NK-92 (cell line): Measurements from ENCODE around the gene CHURC1.
"Not testable (repeated sequence)": the region's sequence is repeated elsewhere in the genome, so short reads cannot be mapped to it uniquely, and the experiment has no call there.

Source experiments
- DNase-seq: peaks from one replicate; lab custom pipeline; 2025; ENCODE audit not compliant: unreplicated experiment; lab: John Stamatoyannopoulos, UW

Gene CHURC1

DNA sequence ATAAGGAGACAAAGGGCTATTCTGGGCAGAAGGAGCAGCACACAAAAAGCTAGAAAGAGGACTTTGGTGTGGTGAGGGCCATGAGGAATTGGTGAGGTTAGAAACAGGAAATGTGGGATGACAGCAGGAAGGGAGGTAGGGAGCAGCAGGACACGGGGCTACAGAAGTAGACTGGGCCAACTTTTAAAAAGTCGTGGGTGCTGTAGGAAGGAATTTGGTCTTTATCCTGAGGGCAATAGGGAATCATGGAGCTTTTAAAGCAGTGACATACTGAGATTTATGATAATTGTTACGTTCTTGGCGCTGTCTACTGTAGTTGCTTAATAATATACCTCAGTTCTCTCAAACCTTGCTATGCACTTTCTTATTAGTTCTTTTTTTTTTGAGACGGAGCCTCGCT is 8.2 kb upstream of the CHURC1 start:
- DNase-seq = no peak

DNA sequence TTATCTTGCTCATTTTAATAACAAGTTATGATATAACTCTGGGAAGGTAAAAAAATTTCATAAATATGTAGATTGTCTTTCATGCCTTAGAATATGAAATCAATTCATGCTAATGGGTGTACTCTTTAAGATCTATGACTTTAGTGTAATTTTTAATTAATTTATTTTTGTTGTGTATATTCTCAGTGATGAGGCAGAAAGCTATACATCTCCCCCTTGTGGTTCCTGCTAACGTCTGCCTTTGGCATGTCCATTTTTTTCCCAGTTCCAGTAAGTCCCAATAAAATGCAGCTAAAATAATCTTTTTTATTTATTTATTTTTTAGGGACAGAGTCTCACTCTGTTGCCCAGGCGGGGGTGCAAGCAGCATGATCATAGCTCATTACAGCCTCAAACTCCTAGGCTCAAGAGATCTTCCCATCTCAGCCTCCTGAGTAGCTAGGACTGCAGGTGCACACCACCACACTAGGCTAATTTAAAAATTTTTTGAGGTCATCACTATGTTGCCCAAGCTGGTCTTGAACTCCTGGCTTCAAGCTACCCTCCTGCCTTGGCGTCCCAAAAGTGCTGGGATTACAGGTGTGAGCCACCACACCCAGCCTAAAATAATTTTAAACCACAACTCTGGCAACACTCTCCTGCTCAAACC is 3.3 kb upstream of the CHURC1 start:
- no peak for DNase-seq

DNA sequence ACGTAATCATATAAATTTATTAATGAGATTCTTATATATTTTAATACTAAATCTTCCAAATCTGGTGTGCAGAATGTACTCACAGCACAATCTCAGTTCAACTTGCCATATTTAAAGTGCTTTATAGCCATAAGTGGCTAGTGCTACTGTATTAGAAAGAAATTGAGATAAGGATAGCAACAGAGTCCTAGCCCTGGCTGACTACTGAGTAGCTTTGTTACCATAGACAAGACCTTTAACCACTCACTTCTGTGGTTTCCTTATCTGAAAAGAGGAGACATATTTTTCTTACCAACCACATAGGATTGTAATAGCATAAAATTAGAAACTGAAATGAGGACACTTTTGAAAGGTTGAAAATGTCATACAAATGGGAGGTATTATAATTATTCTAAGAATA is 2.0 kb upstream of the CHURC1 start:
- DNase-seq = no peak

DNA sequence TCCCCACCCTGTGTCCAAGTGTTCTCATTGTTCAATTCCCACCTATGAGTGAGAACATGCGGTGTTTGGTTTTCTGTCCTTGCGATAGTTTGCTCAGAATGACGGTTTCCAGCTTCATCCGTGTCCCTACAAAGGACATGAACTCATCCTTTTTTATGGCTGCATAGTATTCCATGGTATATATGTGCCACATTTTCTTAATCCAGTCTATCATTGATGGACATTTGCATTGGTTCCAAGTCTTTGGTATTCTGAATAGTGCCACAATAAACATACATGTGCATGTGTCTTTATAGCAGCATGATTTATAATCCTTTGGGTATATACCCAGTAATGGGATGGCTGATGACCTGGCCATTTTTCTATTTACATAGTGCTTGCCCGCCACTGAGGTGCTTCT is 778 bp upstream of the CHURC1 start:
- DNase-seq = not testable (repeated sequence)

DNA sequence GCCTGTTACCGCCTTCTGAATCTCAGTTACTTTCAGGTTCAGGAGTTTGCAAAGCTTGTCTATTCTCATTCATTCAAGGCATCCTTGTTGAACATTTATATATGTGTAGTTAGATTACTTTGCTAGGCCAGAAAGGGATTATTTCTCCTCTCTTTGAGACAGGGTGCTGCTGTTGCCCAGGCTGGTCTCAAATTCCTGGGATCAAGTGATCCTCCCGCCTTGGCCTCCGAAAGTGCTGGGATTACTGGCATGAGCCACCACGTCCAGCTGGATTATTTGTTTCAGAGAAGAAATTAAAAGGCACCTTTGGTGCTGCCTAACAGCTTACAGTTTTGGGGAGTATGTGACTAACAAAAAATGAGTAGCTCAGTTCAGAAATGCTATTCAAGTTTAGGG is 772 bp downstream of the CHURC1 start:
- no peak for DNase-seq

DNA sequence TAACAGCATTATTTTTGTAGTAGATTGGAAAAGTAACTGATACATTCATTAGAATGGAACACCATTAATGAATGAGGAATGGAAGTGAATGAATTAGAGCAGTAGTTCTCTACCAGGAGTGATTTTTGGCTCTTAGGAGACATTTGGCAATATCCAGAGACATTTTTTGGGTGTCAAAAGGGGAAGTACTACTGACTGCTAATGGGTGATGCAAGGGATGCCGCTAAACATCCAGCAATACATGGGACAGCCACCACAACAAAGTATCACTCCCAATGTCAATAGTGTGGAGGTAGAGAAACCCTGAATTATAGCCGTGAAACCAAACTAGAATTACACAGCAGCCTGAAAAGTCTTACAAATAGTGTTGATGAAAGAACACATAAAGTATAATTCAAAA is 1.5 kb downstream of the CHURC1 start:
- DNase-seq = no peak

DNA sequence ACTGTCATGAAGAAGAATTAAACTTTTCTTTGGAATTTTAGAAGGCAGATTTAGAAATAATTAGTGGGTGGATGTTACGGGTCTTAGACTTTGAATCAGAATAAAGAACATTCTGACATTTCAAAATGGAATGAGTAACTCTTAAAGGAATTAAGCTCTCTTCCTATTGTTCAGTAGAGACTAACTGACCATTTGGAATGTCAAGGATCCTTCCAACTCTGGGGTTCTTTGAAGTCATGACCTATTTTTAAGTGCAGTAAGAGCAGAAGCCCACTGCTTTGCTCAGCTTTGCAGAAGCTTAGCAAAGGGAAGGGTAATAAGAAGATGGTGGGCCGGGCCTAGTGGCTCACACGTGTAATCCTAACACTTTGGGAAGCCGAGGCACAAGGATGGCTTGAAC is 4.0 kb downstream of the CHURC1 start:
- no peak for DNase-seq

DNA sequence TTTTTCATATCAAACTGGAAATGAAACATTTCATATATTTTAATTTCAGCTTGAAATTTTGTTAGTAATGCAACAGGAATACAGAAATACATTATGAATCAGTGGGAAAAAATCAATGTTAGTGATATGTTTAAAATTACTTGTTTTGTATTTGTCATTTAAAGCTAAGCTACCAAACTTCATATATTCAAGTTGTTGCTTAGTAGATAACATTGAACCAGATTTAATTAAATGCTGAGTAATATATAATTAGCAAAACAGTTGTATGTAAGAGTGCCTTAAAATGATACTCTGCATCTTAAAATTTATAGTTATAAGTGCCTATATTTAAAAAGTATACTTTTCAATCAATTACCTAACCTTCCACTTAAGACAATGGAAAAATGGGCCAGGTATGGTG is 5.0 kb downstream of the CHURC1 start:
- no peak for DNase-seq

DNA sequence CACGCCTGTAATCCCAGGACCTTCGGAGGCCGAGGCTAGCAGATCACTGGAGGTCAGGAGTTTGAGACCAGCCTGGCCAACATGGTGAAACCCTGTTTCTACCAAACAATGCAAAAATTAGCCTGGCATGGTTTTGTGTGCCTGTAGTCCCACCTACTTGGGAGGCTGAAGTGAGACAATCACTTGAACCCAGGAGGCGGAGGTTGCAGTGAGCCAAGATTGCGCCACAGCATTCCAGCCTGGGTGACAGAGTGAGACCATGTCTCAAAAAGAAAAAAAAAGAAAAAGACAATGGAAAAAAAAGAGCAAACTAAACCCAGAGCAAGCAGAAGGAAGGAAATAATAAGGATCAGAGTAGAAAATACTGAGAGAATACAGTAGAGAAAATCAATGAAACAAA is 5.4 kb downstream of the CHURC1 start:
- no peak for DNase-seq

DNA sequence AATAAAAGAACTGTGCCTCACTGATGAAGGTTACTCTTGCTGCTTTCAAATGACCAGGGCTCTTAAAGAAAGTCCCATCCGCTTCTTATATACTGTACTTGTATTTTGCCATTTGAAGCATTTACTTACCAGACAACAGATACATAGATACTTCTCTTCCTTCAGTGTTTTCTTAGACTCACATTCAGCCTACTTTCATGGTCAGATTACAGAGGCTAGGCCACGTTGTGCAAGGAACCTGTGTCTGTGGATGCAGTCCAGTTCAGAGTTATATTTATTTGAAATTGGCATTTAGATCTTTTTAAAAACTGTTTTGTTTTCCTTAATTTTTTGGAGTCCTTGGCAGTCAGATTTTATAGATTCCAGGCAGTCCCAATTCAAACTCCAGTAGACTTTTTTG is 6.2 kb downstream of the CHURC1 start:
- DNase-seq = no peak

DNA sequence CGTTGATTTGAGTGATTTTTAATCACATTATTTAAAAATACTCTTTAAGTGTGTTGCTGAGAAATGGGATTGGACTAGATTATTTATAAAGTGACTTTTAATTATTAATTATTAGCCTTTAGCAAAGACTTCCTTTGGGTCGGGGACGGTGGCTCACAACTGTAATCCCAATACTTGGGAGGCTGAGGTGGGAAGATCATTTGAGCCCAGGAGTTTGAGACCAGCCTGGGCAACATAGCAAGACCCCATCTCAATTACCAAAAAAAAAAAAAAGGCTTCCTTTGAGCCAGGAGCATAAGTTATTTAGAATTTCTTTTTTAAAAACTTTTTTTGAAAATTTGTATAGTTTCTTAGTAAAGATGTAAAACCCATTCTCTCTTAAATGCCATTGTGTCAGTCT is 8.8 kb downstream of the CHURC1 start:
- DNase-seq = no peak

DNA sequence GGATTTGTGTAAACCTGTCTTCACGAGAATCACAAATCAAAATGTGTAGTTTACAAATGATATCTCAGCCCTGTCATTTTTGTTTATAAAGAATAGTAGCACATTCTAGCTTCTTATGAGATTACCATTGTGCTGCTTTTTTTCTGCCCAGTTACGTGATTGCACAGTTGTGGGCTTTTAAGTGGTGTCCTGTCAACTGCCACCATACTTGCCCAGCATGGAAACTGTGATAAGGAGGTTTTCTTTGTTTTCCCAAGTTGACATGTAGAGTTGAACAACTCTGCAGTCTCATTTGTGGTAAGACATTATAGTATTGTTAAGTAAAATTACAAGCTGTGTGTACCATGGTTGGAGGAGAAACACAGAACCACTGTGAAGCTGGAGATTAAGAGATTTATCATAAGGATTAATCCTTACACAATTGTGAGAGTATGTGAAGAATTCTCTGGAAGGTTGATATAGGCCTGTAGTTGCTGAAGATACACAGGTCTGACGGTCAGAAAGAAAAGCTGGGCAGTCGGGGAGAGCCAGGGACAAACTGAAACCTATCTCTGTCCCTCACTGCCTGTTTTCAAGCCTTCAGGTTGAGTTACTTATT is 12.2 kb downstream of the CHURC1 start:
- no peak for DNase-seq

DNA sequence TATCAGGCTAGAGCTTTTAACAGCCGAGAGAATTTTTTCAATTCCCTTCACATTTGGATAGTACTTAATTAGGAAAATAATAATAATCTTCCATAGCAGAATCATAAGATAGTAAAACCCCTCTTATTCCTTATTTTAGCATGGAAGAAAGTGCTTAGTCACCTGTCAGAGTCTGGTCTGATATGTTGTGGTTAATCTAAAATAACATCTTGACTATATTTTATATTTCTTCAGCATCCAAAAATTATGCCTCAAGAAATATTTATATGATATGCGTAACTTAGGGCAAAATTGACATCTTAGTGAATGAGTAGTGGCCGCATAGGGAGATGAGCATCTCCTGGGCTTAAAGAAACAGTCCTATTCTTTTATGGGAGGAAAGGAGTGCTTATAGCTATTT is 12.8 kb downstream of the CHURC1 start:
- DNase-seq = no peak

DNA sequence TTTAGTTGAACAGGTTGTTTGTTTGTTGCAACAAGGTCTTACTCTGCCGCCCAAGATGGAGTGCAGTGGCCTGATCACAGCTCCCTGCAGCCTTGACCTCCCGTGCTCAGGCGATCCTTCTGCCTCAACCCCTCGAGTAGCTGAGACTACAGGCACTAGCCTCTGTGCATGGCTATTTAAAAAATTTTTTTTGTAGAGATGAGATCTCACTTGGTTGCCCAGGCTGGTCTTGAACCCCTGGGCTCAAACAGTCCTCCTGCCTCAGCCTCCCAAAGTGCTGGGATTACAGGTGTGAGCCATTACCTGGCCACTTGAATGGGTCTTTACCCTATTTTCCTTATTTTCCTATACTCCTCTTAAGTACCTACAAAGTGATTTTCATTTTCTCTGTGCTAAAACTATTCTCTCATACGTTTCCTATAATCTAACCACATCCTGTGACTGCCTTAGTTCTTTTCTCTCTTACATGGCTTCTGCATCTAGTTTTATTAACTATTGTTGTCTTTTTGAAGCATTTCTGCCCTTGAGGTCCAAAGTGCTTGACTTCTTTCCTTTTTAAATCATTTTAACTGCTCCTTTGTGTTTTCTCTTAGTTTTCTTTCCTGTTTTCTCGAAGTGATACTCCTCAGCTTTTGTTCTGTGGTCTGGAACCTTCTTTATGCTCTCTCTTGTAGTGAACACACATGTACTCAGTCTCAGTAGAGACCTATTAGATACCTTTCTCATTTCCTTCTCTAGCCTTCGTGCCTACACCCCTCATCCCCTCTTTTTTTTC is 14.2 kb downstream of the CHURC1 start:
- no peak for DNase-seq

DNA sequence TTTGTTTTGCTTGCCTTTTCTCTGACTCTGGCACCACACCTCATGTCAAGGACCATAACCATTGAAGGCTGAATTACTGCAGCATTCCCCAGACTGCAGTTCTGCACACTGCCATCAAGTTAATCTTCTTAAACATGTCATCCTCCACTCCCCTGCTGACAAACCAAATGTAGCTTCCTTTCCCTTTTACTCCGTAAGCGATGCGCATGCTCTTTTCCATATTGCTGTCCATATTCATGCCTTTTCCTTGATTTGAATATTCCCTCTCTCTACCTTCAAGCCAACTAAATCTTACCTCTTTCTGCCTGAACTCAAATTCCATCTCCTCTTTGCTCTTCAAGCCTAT is 14.7 kb downstream of the CHURC1 start:
- DNase-seq = no peak

DNA sequence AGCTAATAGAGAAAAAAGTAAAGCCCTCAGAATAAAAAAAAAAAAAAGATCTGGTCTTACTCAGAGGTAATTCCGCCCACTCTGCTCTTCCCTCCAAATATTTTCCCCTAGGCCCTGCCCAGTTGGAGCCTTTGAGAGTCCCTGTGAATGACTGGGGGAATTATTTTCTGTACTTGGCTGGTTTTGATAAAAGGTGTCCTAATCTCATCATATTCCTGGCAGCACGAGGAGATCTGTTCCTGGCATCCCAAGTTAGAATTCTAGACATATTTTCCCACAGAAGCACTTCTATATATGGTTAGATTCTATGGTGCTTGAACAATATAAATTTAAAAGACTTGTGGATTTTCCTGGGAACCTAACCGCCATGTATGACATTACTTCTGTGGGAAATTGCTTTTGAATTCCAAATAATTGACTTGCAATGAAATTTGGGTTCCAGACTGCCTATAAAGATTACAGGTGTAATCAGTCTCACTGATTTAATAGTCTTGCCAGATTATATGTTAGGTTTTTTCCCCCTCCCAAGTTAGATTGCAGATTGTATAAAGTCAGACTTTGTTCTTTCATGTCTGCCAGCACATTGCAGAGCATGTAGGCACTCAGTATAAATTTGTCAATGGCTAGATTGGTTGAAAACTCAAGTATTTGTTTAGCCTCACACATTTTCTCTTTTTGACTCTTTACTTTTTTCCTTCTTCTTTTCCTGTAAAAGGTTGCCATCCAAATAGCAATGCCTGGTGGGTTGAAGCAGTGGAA is 16.0 kb downstream of the CHURC1 start:
- no peak for DNase-seq

DNA sequence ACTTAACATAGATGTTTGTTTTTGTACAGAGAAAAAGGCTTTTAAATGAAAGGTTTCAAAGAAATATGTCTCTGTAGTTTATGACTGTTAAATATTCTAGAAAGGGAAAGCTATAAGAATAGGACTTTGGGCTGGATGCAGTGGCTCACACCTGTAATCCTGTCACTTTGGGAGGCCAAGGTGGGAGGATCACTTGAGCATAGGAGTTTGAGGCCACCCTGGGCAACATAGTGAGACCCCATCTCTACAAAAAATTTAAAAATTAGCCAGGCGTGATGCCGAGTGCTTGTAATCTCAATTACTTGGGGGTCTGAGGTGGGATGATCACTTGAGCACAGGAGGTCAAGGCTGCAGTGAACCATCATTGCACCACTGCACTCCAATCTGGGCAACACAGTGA is 16.9 kb downstream of the CHURC1 start:
- no peak for DNase-seq

DNA sequence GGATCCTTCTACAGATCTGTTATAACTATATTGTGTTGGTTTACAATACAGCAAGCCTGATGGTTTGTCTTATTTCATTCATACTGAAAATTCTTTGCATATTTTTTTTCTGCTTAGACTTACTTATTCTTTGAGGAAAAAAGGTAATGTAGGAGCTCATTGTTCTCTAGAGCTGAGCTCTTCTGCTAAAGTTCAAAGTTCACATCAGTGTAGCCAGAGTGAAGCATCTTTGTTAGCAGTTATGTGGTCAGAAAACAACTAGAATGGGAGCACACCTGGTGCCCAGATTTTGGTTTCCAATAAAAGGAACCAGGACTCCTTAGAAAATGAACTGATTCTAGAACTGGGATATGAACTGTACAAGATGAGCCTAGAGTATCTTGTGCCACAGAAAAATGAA is 18.0 kb downstream of the CHURC1 start:
- no peak for DNase-seq

DNA sequence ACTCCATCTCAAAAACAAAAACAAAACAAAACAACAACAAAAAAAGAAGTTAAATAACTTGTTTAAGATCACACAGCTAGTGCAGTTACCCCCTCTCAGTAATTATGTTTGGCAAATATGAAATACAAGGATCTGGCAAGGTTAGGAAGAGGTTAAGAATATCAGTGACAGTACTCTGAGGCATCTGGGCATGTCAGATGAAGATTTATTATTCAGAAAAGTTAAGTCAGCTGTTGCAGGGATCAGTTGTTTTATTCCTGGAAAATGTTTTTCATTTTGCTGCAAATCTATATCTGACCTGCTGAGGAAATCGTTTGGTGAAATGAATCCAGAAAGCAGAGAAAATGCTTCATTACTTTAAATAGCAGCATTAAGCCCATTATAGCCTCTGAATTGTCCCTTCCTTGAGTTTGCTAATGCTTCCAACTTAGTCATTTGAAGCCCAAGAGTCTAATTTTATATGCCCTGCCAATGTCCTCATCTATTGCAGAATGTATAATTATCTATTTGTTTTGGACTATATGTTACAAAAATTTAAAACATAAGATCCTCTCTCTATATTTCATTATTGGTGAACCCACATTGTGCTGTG is 20.2 kb downstream of the CHURC1 start:
- DNase-seq = no peak

DNA sequence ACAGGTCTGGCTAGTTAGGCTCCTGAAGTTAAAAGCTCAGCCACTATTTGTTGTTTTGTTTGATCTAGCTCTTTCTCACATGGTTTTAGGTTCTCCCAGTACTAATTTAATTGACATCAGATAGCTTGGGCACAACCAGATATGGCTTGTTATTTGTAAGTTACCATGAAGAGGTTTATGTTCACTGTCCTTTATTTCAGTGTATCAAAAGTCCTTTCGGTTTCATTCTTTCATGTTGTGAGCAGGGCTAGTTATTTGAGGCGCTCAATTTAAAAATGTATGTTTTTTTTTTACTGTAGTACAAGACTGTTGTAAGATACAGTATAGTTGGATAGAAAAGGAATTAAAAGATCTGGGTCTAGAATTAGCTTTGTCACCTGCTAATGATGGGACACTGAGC is 21.3 kb downstream of the CHURC1 start:
- DNase-seq = no peak

DNA sequence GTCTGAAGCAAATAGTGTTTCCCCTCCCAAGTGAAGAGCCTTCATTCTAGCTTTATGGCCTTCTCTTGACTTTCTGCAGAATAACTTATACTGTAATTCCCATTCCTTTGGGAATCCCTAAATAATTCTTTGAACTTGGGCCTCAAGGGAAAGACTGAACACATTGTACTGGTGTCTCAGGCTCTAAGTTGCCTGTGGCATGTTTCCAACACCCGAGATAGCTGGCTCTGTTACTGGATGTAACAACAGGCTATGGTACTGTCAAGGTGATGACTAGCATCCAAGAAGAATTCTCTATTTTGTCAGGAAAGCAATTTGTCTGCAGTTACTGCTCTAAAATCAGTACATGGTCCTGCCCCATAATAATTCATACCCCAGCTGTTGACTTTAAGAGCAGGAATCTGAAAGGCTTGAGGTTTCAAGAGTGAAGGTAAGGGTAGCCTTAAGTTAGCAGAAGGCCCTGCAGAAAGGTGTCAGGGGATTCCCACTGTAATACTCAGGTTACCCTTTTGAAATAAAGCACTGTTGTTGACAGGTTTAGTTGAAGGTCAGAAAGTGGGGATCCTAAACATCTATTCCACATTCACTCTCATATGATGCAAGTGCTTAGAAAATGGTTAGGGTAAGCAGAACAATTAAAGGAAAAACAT is 23.0 kb downstream of the CHURC1 start:
- no peak for DNase-seq
